Stimulated activated CD8-positive, alpha-beta memory T cell treated with anti-CD3 and anti-CD28 coated beads, Interleukin-12 subunit alpha, Interleukin-12 subunit beta, amount 100 ng/mL, for 4 hours (primary cell): ENCODE results near the gene PGBD5.

Source experiments
- DNase-seq: peaks from one replicate; pipeline ENCODE4 v3.0.0-alpha.2; 2020; ENCODE audit warnings: low read depth

The PGBD5 gene

DNA sequence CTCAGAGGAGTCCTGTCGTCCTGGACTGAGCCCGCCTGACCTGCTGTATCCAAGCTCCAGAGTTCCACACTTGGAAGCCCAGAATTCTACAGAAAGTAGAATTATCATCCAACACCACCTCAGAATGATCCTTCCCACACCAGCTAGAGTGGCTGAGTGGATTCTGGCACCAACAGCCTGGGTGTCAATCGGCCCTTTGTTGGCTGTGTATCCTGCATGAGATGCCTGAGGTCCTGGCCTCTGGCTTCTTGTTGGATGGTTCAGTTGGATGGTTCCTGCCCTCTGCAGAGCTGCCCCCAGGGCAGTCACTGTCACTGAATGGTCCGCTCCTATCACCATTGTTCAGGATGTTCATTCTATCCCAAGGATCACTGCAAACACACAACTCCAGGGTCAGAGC lies 49.8 kb downstream of the PGBD5 start:
- DNase-seq: no peak

DNA sequence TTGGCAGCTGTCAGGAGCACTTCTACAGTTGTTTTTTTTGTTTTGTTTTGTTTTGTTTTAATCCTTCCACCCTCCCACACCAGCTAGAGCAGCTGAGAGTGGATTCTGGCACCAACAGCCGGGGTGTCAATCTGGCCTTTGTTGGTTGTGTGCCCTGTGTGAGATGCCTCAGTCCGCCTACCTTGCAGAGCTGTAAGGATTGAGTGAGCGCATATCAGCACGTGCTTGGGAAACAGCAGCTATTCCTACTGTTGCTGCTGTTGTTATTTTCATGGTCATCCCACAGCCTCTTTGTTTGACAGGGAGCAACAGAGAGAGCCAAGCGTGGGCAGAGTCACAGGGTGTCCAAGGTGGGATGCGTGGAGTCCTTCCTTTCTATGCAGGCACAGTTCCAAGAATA lies 50.4 kb downstream of the PGBD5 start:
- DNase-seq: no peak

DNA sequence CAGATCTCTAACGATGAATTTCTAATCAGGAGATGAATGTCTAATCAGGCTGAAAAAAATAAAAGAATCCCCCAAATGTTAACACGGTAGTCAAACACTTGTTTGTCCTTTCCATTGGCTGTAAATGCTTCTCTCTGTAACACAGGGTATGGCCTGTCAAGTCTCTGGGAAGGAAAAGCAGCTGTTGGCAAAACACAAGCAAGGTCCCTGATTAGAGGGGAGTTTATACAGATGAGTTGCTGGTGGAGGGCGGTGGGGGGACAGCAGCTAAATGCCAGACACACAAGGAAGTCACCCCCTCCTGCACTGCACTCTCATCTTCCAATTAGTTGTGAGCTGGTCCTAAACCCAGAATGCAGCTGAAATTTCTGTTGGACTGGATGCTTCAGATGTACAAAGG lies 51.0 kb downstream of the PGBD5 start:
- DNase-seq: no peak

DNA sequence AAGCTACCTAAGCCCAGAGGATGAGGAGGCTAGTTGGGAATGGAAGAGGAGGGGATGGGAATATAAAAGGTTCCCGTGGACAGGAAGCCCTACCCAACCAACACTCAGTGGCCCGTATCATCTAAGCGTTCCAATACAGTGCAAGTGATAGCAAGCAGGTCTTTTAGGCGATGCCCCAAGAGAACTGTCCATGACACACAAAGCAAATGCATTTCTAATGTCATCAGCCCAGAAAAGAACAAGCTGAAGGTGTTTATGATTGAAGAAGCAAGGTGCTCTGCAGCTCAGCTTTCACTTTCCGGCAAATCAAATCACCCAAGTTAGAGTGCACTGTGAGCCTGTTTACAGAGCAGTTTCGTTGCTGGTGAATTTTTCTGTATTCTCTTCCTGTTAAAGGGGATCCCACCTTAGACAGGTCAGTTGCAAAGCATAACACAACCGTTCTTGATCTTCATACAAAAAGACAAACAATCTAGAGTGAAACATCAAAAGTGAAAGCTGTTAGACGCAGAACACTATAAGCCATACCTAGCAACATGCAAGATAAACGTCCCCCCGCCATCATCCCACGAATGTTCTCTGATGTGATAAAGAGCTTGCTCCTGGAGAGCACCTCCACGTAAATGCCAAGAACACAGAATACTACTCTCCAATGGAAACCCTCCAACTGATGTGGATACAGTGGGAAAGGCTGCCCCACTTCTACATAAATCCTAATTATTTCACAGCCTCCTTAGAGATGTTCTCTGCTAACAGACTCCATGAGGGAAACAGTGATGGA lies 54.0 kb downstream of the PGBD5 start:
- no peak for DNase-seq

DNA sequence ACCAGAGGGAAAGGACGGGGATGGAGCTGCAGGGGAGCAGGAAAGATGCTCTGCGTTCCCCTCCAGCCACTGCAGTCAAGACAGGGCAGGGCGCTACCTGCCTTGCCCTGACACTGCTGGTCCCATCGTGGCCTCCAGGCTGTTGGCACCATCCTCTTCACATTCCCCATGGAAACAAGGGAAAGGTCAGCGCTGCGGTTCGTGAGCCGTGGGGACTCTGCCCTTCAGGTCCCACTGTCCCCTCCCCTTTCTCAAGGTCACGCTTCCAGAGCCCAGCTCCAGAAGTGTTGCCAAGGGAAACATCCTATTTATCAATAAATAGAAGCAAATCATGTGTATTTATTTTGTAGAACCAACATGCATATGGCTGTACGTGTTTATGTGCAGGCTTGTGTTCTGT lies 56.0 kb downstream of the PGBD5 start:
- DNase-seq: no peak

DNA sequence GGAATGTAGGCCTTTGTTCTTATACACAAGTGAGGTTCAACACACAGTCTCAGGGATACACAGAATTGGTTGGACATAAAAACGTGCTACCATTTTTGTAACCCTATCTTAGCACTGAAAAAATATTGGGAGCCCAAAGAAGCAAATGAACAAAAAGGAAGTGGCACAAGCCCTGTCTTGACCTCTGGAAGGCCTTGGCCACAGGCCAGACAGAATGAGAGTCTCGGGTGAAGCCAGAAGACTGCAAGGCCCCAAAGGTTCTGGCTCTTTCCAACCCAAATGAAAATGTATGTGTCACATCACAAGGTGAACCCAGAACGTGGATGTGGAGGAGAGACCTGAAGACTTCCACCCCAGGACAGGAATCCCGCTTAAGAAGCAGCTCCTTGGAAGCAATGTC lies 57.3 kb downstream of the PGBD5 start:
- no peak for DNase-seq

DNA sequence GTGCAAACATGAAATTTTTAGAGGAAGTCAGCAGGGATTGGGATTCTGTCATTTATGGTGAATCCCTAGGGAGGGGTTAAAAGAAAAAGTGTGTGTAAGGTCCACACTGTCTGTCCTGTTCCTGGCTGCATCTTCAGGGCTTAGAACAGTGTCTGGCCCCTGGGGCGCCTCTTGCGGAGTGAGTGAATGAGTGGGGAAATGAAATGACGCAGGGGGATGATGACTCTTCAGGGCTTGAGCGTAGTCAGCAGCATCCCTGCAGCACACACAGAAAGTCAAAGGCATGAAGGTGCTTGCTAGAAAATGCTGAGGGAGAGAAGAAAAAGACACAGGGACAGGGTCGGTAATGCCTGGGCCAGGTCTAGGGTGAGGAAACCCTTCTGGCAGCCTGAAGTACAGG lies 57.8 kb downstream of the PGBD5 start:
- no peak for DNase-seq

DNA sequence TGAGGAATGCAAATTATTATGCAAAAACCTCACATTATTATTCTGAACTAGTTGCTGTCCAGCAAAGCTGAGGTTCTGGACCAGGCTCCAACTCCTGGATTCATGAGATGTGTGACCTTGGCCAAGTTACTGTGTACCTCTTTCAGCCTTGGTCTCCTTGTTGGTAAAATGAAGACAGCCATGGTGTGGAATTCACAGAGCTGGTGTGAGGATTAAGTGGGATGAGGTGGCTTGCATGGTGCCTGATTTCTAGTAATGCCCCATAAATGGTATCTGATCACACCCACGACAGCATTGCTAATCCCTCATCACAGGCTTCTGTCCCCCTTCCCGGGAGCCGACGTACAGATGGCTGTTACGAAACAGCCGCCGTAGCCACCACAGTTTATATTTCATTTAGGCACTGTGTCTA lies 59.6 kb downstream of the PGBD5 start:
- DNase-seq: no peak

DNA sequence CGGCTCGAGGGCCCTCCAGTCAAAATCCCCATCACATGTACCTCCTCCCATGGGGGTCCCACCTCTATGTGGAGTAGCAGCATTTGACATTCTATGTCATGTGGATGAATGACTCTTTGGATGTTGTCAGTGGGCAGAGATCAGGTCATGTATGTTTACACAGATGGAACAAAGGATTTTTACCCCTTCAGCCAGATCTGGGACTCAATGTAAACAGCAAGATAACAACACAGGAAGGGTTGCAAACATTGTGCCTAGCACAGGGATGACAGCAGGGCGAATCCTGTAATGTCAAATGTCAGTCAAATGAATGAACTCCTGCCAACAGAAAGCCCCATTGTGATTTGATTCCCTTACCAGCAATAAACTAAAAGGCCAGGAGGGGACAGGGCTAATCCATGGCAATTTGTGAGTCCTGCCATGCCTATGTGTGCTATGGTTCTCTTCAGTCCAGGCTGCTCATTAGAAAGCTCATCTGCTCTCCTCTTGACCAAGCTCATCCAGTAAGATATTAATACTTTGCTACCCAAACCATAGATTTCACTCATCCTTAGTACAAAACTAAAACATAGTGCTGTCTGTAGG lies 60.3 kb downstream of the PGBD5 start:
- no peak for DNase-seq

DNA sequence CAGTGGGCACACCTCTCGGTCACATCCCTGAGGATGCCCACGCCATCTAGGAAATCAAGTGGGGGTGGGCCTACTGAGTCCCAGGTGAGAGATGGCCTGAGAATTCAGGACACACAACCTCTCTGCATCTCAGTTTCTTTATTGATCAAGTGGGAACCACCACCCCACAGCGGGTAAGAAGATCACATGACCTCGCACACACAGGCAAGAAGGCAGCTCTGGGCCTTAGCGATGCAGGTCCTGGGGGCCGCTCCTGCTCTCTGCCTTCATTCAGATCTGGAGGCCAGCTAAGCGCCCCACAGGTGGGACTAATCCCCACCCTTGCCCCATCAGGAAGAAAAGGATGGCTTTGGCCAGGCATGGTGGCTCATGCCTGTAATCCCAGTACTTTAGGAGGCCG lies 63.2 kb downstream of the PGBD5 start:
- no peak for DNase-seq

DNA sequence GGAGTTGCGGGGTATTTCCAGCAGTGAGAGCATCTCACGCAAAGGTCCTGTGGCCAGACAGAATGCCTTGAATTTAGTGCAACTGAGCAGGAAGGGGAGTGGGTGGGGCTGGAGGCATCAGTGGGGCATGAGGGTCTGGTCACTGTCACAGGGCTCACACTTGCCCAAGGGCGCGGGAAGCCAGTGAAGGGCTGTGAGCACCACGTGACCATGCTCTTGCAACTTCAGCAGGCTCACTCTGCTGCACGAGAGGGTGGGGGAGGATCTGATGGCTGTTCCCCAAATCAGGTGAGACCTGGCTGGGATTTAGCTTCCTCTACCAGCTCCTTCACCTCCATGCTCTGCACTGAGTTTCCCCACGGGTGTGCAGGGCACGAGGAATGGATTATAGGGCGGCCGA lies 64.2 kb downstream of the PGBD5 start:
- DNase-seq: no peak

DNA sequence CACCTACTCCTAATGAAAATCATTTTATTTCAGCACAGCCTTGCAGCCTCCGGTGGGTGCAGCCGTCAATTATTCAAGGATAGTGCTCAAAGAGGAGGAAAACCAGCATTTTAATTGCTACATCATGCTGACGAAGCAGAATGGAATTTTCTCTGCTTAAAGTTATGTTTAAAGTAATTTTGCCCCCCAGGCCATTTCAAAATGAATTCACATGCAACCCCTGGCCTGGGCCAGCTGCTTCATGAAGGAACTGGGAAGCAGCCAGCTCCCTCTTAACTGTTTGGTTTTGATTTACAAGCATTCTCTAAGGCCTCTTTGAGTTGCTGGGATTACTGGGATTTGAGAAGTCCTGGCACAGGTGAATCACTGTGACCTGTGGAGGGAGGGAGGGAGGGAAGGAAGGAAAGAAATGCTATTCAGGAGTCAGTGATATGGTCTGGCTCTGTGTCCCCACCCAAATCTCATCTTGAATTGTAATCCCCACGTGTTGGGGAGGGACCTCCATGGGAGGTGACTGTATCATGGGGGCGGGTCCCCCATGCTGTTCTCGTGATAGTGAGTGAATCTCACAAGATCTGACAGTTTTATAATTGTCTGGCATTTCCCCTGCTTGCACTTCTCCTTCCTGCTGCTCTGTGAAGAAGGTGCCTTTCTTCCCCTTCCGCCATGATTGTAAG lies 66.0 kb downstream of the PGBD5 start:
- DNase-seq: no peak

DNA sequence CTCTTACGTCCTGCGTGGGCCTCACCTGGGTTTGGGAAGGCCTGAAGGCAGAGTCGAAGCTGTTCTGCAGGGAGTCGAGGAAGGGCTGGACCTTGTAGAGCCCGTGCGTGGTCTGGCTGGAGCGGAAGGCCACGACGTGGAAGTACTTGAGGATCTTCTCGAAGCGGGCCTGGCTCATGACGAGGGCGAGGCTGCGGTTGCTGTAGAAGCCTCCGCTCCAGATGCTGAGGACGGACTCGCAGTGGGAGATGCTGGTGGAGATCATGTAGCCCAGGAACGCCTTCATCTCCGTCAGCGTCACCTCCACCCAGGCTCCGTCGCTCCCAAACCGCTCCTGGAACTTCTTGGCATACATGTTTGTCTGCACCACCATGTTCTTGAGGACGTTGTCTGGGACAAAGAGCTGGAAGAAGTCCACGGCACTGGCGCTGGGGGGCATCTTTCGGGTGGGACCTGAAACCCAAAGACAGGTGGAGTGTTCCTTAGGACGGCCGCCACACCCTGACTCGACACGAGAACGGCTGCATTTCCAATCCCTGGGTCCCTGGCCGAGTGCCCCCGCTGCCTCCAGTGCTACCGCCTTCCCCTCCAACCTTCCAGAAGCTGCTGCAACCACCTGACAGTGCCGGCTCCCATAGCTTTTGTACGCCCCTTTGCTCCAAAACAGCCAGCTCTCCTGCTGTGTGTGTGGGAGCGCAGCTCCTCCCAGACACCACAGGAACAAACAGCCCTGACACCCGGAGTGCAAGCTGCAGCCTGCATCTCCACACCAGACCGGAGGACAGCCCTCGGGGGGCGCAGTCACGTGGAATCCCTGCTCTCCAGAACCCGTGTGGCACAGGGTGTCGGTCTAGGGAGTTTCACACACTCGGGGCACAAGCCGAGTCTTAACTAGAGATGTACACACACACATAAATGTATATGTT lies 69.0 kb downstream of the PGBD5 start:
- no peak for DNase-seq

DNA sequence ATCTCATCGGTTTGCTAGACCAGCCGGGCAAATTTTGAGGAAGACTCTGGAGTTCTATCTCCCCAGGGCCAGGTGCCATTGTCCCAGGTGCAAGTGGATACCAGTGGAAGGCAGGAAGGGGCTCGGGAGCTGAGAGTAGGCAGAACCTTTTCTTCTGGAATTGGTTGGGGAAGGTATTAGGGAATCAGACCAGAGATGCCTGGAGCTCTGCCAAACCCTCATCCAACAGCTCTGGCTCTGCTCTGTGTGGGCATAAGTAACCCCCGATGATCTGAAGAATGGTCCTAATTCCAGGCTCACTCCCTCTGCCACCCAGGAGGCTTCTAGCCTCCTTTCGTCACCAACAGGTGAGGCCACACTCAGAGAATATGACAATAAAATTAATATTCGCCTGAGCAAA lies 69.9 kb downstream of the PGBD5 start:
- DNase-seq: no peak

DNA sequence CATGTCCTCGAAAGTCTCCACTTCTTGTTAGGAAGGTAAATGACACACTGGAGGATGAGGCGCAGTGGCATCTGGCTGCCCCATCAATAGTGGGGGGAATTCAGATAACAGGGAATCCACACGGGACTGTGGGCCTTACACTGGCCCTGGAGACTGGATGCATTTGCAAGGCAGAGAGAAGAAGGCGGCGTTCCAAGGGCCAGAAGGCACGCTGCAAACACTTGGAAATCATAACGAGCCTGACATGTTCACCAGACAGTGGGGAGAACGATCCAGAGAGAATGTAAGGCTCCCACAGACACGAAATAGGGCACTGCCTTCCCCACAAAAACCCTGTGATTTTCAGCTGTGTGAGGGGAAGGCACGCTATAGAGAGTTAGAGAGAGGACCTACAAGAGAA lies 70.5 kb downstream of the PGBD5 start:
- no peak for DNase-seq

DNA sequence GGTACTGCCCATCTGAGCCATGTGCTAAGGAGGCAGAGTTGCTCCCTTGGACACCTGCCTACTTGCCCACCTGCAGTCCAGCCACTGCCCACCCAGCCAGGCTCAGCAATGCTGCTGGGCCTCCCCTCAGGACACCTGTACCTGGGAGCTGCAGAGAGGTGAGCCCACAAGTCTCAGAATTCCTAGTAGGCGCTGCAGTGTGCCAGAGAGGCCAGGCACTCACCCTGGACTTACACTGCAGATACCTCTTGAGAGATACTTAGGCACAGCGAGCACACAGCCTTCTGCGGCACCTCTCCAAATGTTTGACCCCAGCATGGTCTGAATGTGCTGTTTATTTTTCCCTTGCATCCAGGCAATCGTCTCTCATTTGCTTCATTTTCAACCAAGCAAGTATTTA lies 71.0 kb downstream of the PGBD5 start:
- DNase-seq: no peak

DNA sequence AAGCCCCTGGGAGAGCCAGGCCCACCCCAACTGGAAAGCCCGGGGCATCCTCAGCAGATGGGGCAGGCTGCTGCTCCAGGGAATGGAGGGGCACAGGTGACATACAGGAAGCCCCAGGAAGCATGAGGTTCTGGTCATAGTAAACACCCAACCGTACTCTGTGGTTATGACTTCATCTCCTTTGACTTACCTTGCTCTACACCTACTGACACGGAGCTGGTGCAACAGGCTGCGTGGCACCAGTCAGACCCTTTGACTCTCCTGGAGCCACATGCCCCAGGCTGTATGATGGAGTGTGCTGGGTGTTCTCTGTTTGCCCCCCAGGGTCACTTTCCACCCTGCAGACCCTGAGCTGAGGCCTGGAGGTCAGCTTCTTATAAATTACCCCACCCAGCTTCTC lies 72.1 kb downstream of the PGBD5 start:
- DNase-seq: no peak

DNA sequence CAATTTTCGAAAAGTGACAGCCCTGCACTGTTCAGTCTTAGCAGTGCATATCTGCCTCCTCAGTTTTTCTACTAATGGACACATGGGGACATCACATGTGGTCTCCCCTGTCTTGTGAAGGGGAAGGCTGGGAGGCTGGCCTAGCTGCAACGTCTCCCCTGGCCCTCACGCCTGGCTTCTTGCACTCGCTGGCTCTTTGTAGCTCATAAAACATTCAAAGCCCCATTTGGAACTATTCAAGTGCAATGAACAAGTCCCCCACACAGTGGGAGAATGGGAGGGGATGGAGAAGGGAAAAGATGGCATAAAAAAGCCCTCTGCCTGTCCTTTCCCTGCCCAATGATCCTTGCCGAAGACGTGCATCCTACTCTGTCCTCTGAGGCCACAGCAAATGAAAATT lies 73.6 kb downstream of the PGBD5 start:
- DNase-seq: no peak

DNA sequence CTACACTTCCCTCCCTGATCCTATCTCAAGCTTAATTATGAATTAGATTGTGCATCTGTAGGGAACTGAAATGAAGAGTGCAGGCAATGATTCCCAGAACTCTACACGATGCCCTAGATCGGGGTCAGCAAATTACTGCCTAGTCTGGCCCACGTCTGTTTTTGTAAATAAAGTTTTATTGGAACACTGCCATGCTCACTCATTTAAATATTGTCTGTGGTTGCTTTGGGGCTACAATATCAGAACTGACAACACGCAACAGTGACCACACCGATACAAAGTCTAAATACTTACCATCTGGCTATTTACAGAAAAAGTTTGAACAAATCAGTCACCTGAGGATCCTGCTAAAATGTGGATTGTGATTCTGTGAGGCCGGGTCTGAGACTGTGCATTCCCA lies 74.1 kb downstream of the PGBD5 start:
- DNase-seq: no peak

DNA sequence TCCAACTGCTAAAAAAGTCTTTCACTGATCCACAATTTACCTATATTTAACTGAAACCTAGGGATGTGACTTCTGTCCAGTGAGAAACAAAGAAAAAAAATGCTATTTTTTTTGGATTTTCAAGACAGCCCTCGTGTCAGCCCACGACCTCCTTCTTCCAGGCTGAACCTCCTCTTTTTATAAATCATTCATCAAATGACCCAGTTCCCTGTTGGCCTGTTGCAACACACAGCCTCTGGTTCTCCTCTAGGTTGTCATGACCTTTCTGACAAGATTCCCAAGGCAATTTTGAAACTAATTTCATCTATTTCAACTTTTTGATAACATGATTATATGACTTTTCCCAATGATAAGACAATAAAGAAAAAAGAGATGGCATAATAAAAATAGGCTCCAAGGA lies 74.6 kb downstream of the PGBD5 start:
- DNase-seq: no peak

DNA sequence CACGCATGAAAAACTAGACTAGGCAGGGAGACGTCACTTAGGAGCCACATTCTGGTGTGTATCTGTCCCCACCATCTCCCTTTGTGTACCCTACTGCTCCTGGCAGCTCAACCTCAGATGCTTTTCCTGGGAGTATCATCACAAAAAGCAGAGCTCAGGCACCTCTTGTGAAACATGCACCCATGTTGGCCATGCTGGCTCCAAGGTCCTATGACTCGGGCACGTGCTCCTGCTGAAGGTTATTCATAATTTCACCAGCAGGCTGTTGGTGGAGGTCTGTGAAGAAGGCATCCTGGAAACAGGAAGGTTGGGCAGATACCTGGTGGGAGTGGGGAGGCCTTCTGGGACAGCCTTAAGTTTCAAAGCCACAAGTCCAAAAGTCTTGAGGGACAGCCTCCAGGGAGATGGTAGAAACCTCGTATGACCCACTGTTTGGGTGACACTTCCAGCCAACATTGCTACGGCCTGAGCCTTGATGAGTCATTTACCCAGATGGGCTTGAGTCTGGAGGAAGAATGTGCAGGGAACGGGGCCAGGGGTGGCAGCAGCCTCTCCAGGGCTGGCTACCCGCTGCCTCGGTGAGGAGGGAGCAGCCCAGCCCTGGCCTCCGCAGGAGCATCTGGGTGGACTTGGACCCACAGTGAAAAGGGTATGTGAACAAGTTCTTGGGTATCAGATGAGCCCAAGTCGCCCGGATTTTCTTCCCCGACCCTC lies 75.8 kb downstream of the PGBD5 start:
- DNase-seq: no peak

DNA sequence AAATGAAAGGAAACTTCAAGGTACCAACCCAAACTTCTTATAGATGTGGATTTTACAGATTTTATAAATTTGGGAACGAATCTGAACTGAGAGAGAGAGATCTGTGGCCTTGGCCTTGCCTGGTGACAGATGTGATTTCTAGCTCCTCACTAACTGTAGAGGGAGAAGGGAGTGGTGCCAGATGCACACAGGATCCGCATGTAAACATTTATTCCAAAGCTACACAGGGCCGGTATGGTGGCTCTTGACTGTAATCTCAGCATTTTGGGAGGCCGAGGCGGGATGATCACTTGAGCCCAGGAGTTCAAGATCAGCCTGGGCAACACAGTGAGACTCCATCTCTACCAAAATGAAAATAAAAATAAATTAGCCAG lies 77.1 kb downstream of the PGBD5 start:
- no peak for DNase-seq
